ENCODE results near the gene MED13L.

The MED13L gene

DNA sequence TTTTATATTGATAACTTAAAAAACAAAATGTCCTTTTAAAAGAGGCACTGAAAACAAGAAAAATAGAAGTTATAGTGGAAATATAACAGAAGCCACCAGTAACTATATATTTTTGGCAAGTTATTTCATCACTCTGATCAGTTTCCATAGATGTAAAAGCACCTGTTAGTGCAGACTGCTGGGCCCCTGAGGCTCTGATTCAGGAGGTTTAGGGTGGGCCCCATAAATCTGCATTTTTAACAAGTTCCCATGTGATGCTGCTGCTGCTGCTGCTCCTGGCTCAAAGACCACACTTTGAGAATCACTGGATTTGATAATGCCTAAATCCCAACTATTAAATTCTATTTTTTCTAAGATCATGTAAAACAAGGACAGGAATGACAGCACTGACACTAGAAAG, 251.1 kb downstream of the MED13L start:
- Histone ChIP-seq H3K9me3 (ENCODE audit: control extremely low read depth in 1 of 5, control insufficient read depth in 4 of 5, insufficient read depth in 2 of 5, low read depth in 1 of 5, low read length in 4 of 5) (no peaks in the 10 kb centered on the region), H3K4me3 (ENCODE audit: control insufficient read depth in 1 of 7, extremely low read depth in 1 of 7, insufficient read depth in 4 of 7, low read depth in 2 of 7, low read length in 6 of 7) (no peak overlapping the region), H3K4me1 (ENCODE audit: control extremely low read depth in 1 of 4, control insufficient read depth in 4 of 4, insufficient read depth in 4 of 4, low read length in 3 of 4) (no peaks in the 10 kb centered on the region), H3K36me3 (ENCODE audit: control insufficient read depth in 4 of 4, insufficient read depth in 4 of 4, low read length in 3 of 4) (peaks cover 0 to 5% (median 4%) of the 10 kb centered on the region in 4 experiments), H3K27ac (ENCODE audit: insufficient read depth in 1 of 2, low read depth in 1 of 2, low read length in 2 of 2, poor library complexity in 1 of 2, severe bottlenecking in 2 of 2) (no peak overlapping the region), H3K27me3 (replicated peaks in 2 of 5; ENCODE audit: control insufficient read depth in 4 of 5, insufficient read depth in 5 of 5, low read length in 4 of 5) (no peaks in the 10 kb centered on the region)
- CTCF ChIA-PET = interaction anchor here (1.2 kb wide), 1 partner anchor 14 kb away, joined by 4 read pairs; no protein-coding TSS in a partner anchor
- POLR2A ChIA-PET = no interaction called here
- no peak for DNase-seq

DNA sequence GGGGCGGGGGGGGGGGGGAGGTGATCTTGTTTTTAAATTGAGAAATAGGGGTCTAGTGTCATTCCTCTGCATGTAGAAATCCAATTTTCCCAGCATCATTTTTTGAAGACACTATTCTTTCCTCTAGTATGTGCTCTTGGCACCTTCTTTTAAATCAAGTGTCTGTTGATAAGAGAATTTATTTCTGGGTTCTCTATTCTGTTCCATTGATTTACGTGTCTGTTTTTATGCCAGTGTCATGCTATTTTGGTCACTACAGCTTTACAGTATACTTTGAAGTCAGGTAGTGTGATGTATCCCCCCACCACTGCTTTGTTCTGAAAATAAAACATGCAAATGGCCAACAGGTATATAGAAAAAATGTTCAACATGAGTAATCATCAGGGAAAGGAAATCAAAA, 252.7 kb downstream of the MED13L start:
- peaks cover under 1 to 7% (median 5%) of the 10 kb centered on the region in 4 experiments for H3K36me3 ChIP-seq (ENCODE audit: control insufficient read depth in 4 of 4, insufficient read depth in 4 of 4, low read length in 3 of 4)
- no peak overlapping the region for H3K4me3 ChIP-seq (ENCODE audit: control insufficient read depth in 1 of 7, extremely low read depth in 1 of 7, insufficient read depth in 4 of 7, low read depth in 2 of 7, low read length in 6 of 7)
- H3K27me3 ChIP-seq (replicated peaks in 2 of 5; ENCODE audit: control insufficient read depth in 4 of 5, insufficient read depth in 5 of 5, low read length in 4 of 5) = no peaks in the 10 kb centered on the region
- no peak overlapping the region for H3K27ac ChIP-seq (ENCODE audit: insufficient read depth in 1 of 2, low read depth in 1 of 2, low read length in 2 of 2, poor library complexity in 1 of 2, severe bottlenecking in 2 of 2)
- no CpG with 5 or more reads among the region's 2 CpGs for WGBS (ENCODE audit: insufficient coverage)
- CTCF ChIA-PET = no interaction called here
- H3K9me3 ChIP-seq (ENCODE audit: control extremely low read depth in 1 of 5, control insufficient read depth in 4 of 5, insufficient read depth in 2 of 5, low read depth in 1 of 5, low read length in 4 of 5) = no peaks in the 10 kb centered on the region
- POLR2A ChIA-PET = no interaction called here
- H3K4me1 ChIP-seq (ENCODE audit: control extremely low read depth in 1 of 4, control insufficient read depth in 4 of 4, insufficient read depth in 4 of 4, low read length in 3 of 4) = no peaks in the 10 kb centered on the region
- DNase-seq = no peak

DNA sequence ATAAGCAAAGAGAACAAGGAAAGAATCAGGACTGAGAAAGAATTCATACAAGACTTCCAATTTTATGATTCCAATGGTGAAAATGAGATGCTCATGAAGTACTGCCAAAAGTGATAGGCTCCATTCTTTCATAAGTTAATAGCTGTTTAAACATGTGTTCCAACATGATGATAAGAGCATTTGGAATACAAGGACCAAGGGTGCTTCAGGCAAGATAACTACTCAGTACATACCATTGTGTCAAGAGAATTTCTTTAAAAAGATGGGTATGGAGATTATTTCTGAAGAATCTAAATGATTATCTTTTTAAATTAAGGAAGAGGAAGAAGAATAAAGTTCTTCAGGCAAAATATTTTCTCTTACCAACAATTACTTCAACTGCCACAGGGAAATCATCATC, 258.1 kb downstream of the MED13L start:
- H3K9me3 ChIP-seq (ENCODE audit: control extremely low read depth in 1 of 5, control insufficient read depth in 4 of 5, insufficient read depth in 2 of 5, low read depth in 1 of 5, low read length in 4 of 5) = no peaks in the 10 kb centered on the region
- DNase-seq = no peak
- H3K36me3 ChIP-seq (ENCODE audit: control insufficient read depth in 4 of 4, insufficient read depth in 4 of 4, low read length in 3 of 4) = peaks cover 19 to 41% (median 29%) of the 10 kb centered on the region in 4 experiments
- ChIA-PET POLR2A (no interaction called here), CTCF (interaction anchor here (1.2 kb wide), 1 partner anchor 514 kb away, joined by 3 read pairs; no protein-coding TSS in a partner anchor)
- H3K4me1 ChIP-seq (ENCODE audit: control extremely low read depth in 1 of 4, control insufficient read depth in 4 of 4, insufficient read depth in 4 of 4, low read length in 3 of 4) = no peaks in the 10 kb centered on the region
- H3K4me3 ChIP-seq (ENCODE audit: control insufficient read depth in 1 of 7, extremely low read depth in 1 of 7, insufficient read depth in 4 of 7, low read depth in 2 of 7, low read length in 6 of 7) = no peak overlapping the region
- no peak overlapping the region for H3K27ac ChIP-seq (ENCODE audit: insufficient read depth in 1 of 2, low read depth in 1 of 2, low read length in 2 of 2, poor library complexity in 1 of 2, severe bottlenecking in 2 of 2)
- no peaks in the 10 kb centered on the region for H3K27me3 ChIP-seq (replicated peaks in 2 of 5; ENCODE audit: control insufficient read depth in 4 of 5, insufficient read depth in 5 of 5, low read length in 4 of 5)

DNA sequence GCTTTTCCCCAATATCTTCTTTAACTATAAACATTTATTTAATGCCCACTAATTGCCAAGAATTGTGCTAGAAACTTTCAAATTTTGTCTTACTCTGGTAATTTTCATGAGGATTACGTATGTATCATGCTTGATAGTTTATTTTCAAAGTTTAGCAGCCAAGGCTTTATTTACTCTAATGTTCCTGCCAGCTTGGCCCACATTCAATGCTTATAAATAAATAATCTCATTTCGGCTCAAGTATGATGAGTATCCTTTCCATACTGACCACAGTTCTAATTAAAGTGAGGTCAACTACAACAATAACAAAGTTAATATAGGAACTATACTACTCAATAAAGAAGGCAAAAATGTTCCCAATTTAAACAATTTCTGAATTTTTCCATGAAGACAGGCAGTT, 259.2 kb downstream of the MED13L start:
- no CpG with 5 or more reads among the region's 2 CpGs for WGBS (ENCODE audit: insufficient coverage)
- no peak for DNase-seq
- H3K36me3 ChIP-seq (ENCODE audit: control insufficient read depth in 4 of 4, insufficient read depth in 4 of 4, low read length in 3 of 4) = peaks cover 25 to 48% (median 36%) of the 10 kb centered on the region in 4 experiments
- H3K9me3 ChIP-seq (ENCODE audit: control extremely low read depth in 1 of 5, control insufficient read depth in 4 of 5, insufficient read depth in 2 of 5, low read depth in 1 of 5, low read length in 4 of 5) = no peaks in the 10 kb centered on the region
- POLR2A ChIA-PET = no interaction called here
- H3K4me3 ChIP-seq (ENCODE audit: control insufficient read depth in 1 of 7, extremely low read depth in 1 of 7, insufficient read depth in 4 of 7, low read depth in 2 of 7, low read length in 6 of 7) = no peak overlapping the region
- H3K27ac ChIP-seq (ENCODE audit: insufficient read depth in 1 of 2, low read depth in 1 of 2, low read length in 2 of 2, poor library complexity in 1 of 2, severe bottlenecking in 2 of 2) = no peak overlapping the region
- CTCF ChIA-PET = no interaction called here
- H3K27me3 ChIP-seq (replicated peaks in 2 of 5; ENCODE audit: control insufficient read depth in 4 of 5, insufficient read depth in 5 of 5, low read length in 4 of 5) = no peaks in the 10 kb centered on the region
- H3K4me1 ChIP-seq (ENCODE audit: control extremely low read depth in 1 of 4, control insufficient read depth in 4 of 4, insufficient read depth in 4 of 4, low read length in 3 of 4) = no peaks in the 10 kb centered on the region

DNA sequence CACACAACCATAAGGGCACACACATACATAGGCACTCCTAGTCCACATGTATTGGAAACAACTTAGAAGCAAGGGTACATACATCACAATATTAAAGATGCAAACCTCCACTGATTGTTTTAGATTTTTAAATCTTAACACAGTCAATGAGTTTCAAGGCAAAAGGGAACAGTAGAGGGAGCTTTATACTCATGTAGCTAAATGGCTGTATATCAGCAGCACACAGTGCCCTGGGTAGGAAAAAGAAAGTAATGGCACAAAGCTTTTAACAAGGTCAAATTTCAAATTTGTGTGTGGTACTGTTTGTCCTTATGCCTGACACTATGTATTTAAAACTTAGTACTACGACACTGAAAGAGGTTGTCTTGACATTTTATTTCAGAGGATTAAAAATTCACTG, 262.0 kb downstream of the MED13L start:
- Histone ChIP-seq H3K9me3 (ENCODE audit: control extremely low read depth in 1 of 5, control insufficient read depth in 4 of 5, insufficient read depth in 2 of 5, low read depth in 1 of 5, low read length in 4 of 5) (no peaks in the 10 kb centered on the region), H3K36me3 (ENCODE audit: control insufficient read depth in 4 of 4, insufficient read depth in 4 of 4, low read length in 3 of 4) (peaks cover 34 to 70% (median 53%) of the 10 kb centered on the region in 4 experiments), H3K27ac (ENCODE audit: insufficient read depth in 1 of 2, low read depth in 1 of 2, low read length in 2 of 2, poor library complexity in 1 of 2, severe bottlenecking in 2 of 2) (peak overlapping the region in 1 of 2 experiments; percentile 26), H3K4me3 (ENCODE audit: control insufficient read depth in 1 of 7, extremely low read depth in 1 of 7, insufficient read depth in 4 of 7, low read depth in 2 of 7, low read length in 6 of 7) (no peak overlapping the region), H3K4me1 (ENCODE audit: control extremely low read depth in 1 of 4, control insufficient read depth in 4 of 4, insufficient read depth in 4 of 4, low read length in 3 of 4) (no peaks in the 10 kb centered on the region), H3K27me3 (replicated peaks in 2 of 5; ENCODE audit: control insufficient read depth in 4 of 5, insufficient read depth in 5 of 5, low read length in 4 of 5) (no peaks in the 10 kb centered on the region)
- ChIA-PET POLR2A (no interaction called here), CTCF (interaction anchor here (0.7 to 1.4 kb wide), 12 partner anchors 8 to 694 kb away, joined by 3 to 6 read pairs (median 3); no protein-coding TSS in a partner anchor)
- no CpG with 5 or more reads among the region's 1 CpG for WGBS (ENCODE audit: insufficient coverage)
- DNase-seq = peak; percentile 45 to 76 (median 75)

DNA sequence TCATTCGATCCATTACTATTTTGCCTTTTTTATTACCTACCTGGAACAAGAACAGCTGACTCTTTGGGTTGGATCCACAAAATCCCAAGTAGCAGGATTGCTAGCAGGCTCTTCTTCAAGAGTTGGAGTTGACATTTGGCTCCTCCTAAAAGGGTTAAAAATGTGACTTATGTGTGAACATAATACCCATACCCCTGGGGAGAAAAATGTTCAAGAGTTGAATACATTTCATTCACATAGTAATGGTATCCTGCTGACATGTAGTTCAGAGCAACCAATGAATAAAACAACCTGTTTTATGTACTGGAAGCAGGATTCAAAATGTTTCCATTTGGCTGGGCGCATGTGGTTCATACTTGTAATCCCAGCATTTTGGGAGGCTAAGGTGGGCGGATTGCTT, 264.7 kb downstream of the MED13L start:
- Histone ChIP-seq H3K27ac (ENCODE audit: insufficient read depth in 1 of 2, low read depth in 1 of 2, low read length in 2 of 2, poor library complexity in 1 of 2, severe bottlenecking in 2 of 2) (no peak overlapping the region), H3K4me1 (ENCODE audit: control extremely low read depth in 1 of 4, control insufficient read depth in 4 of 4, insufficient read depth in 4 of 4, low read length in 3 of 4) (no peaks in the 10 kb centered on the region), H3K9me3 (ENCODE audit: control extremely low read depth in 1 of 5, control insufficient read depth in 4 of 5, insufficient read depth in 2 of 5, low read depth in 1 of 5, low read length in 4 of 5) (no peaks in the 10 kb centered on the region), H3K36me3 (ENCODE audit: control insufficient read depth in 4 of 4, insufficient read depth in 4 of 4, low read length in 3 of 4) (peaks cover 40 to 77% (median 61%) of the 10 kb centered on the region in 4 experiments), H3K27me3 (replicated peaks in 2 of 5; ENCODE audit: control insufficient read depth in 4 of 5, insufficient read depth in 5 of 5, low read length in 4 of 5) (no peaks in the 10 kb centered on the region), H3K4me3 (ENCODE audit: control insufficient read depth in 1 of 7, extremely low read depth in 1 of 7, insufficient read depth in 4 of 7, low read depth in 2 of 7, low read length in 6 of 7) (no peak overlapping the region)
- CTCF ChIA-PET = interaction anchor here (1.4 kb wide), 1 partner anchor 14 kb away, joined by 4 read pairs; no protein-coding TSS in a partner anchor
- POLR2A ChIA-PET = no interaction called here
- whole genome bisulfite sequencing (ENCODE audit: insufficient coverage) = 100% methylated on average over 2 of the region's 3 CpGs
- no peak for DNase-seq

DNA sequence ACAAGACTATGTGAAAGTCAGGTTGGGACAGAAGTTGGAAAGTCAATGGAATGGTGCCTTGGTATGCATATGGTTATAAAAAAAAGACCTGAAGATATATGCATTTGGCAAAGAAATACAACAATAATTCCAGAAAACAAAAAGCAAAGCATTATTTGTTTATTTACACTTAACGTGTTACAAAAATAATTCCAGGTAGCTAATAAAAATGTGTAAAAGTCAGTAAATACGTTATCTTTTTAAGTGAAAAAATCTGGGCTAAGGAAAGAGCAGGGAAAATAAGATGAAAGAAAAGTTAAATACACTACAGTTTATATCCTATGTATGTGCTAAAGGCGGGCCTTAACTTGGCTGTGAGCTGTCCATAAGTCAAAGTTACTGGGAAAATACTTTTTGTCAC, 266.3 kb downstream of the MED13L start:
- no peak overlapping the region for H3K27ac ChIP-seq (ENCODE audit: insufficient read depth in 1 of 2, low read depth in 1 of 2, low read length in 2 of 2, poor library complexity in 1 of 2, severe bottlenecking in 2 of 2)
- DNase-seq = no peak
- H3K9me3 ChIP-seq (ENCODE audit: control extremely low read depth in 1 of 5, control insufficient read depth in 4 of 5, insufficient read depth in 2 of 5, low read depth in 1 of 5, low read length in 4 of 5) = no peaks in the 10 kb centered on the region
- no CpG with 5 or more reads among the region's 3 CpGs for WGBS (ENCODE audit: insufficient coverage)
- H3K4me1 ChIP-seq (ENCODE audit: control extremely low read depth in 1 of 4, control insufficient read depth in 4 of 4, insufficient read depth in 4 of 4, low read length in 3 of 4) = no peaks in the 10 kb centered on the region
- no peaks in the 10 kb centered on the region for H3K27me3 ChIP-seq (replicated peaks in 2 of 5; ENCODE audit: control insufficient read depth in 4 of 5, insufficient read depth in 5 of 5, low read length in 4 of 5)
- H3K36me3 ChIP-seq (ENCODE audit: control insufficient read depth in 4 of 4, insufficient read depth in 4 of 4, low read length in 3 of 4) = peaks cover 46 to 86% (median 68%) of the 10 kb centered on the region in 4 experiments
- no peak overlapping the region for H3K4me3 ChIP-seq (ENCODE audit: control insufficient read depth in 1 of 7, extremely low read depth in 1 of 7, insufficient read depth in 4 of 7, low read depth in 2 of 7, low read length in 6 of 7)
- ChIA-PET POLR2A (no interaction called here), CTCF (interaction anchor here (0.6 to 1.1 kb wide), 3 partner anchors 32 to 278 kb away, joined by 3 read pairs; no protein-coding TSS in a partner anchor)

Measured in common myeloid progenitor, CD34-positive (primary cell).